Tibial nerve (tissue), 3 donors: ENCODE measurements around the gene COPS8.

Experiments used
- POLR2A ChIP-seq, 2 donors: fragments of 450-650 bp; IDR thresholded peaks; one replicate each; pipeline ENCODE4 v1.6.1; 2017; ENCODE audit warnings: antibody characterized with exemption in 2 of 2, mild to moderate bottlenecking in 2 of 2, moderate library complexity in 2 of 2
- TF ChIP-seq, protein P1 (sequence below), 5 experiments: fragments of 200-600 bp in 3 of 5; fragments of 450-650 bp in 2 of 5; sonication (generic) in 3 of 5; IDR thresholded peaks; one replicate each; pipeline ENCODE4 v1.5.1; 2016 to 2019; ENCODE audit warnings: antibody characterized with exemption in 5 of 5, mild to moderate bottlenecking in 3 of 5, moderate library complexity in 2 of 5

DNA sequence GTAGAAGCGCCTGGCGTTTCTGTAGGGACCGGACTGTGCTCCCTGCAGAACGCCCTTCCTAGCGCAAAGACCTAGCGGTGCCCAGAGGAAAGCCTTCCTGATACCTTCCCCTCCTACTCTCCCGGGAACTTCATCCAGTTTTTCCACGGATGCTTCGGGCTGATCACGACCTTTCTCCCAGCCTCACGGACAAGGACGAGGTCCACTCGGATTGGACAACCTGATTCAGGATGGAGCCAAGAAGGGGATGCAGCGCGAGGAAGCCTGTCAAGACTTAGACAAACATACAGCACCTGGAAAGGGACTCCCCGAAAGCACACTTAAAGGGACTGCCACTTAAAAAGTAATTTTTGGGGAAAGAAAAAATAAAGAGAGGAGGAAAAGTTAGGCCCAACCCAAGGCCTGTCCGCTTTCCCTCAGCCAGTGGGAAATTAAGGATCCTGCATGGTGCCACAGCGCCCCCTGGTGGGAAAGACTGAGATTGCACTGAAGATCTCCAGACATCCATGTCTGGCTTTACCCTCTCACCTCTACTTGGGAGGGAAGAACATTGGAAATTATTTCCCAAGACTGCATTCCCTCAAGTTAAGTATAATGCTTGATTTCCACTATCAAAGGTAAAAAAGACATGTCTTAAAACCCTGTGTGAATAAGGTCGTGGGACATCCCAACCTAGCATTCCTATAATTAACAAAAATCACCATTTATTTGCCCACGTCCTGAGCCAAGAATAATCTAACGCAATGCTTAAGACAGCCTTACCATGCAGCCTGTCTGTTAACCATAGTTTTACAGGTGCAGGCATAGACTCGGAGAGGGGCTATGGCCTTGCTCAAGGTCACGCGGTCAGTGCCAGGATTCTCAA is 13.4 kb upstream of the COPS8 start:
- TF ChIP-seq, protein P1, sequence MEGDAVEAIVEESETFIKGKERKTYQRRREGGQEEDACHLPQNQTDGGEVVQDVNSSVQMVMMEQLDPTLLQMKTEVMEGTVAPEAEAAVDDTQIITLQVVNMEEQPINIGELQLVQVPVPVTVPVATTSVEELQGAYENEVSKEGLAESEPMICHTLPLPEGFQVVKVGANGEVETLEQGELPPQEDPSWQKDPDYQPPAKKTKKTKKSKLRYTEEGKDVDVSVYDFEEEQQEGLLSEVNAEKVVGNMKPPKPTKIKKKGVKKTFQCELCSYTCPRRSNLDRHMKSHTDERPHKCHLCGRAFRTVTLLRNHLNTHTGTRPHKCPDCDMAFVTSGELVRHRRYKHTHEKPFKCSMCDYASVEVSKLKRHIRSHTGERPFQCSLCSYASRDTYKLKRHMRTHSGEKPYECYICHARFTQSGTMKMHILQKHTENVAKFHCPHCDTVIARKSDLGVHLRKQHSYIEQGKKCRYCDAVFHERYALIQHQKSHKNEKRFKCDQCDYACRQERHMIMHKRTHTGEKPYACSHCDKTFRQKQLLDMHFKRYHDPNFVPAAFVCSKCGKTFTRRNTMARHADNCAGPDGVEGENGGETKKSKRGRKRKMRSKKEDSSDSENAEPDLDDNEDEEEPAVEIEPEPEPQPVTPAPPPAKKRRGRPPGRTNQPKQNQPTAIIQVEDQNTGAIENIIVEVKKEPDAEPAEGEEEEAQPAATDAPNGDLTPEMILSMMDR (IDR thresholded peaks at IDR 0.05), result peak; percentile 90 to 98 (median 93)
- no peak for TF ChIP-seq POLR2A (IDR thresholded peaks at IDR 0.05)
